HG02885 (cell line): ENCODE measurements around the gene IP6K3.

Experiments used
- ATAC-seq: cut with Tn5 transposase; IDR thresholded peaks from one replicate; pipeline ENCODE4 v1.9.1; 2021; ENCODE audit warnings: mild to moderate bottlenecking; ENCODE audit not compliant: unreplicated experiment, poor library complexity

IP6K3 gene

DNA sequence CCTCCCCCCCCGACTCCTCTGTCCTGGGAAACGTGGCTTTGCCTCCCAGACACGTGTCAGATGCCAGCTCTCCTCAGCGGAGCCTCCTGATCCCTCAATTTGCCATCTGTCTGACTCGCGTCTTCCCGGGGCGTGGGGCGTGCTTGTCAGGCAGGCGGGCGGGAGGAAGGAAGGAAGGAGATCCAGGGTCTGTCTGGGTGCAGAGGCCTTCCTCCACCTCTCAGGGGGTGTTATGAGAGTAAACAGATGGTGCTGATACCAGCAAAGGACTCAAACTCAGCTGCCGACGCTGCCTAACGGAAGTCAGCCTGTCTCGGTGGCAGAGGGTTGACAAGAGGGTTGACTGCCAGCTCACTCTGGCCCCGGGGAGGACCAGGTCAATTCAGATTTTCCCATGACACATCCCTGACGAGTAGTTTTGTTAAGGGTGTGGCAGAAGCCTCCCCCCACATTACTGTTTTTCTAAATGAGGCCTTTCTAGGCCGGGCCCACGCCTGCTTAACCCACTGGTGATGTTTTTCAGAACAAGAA lies 52.2 kb downstream of the IP6K3 start:
- no peak for ATAC-seq

DNA sequence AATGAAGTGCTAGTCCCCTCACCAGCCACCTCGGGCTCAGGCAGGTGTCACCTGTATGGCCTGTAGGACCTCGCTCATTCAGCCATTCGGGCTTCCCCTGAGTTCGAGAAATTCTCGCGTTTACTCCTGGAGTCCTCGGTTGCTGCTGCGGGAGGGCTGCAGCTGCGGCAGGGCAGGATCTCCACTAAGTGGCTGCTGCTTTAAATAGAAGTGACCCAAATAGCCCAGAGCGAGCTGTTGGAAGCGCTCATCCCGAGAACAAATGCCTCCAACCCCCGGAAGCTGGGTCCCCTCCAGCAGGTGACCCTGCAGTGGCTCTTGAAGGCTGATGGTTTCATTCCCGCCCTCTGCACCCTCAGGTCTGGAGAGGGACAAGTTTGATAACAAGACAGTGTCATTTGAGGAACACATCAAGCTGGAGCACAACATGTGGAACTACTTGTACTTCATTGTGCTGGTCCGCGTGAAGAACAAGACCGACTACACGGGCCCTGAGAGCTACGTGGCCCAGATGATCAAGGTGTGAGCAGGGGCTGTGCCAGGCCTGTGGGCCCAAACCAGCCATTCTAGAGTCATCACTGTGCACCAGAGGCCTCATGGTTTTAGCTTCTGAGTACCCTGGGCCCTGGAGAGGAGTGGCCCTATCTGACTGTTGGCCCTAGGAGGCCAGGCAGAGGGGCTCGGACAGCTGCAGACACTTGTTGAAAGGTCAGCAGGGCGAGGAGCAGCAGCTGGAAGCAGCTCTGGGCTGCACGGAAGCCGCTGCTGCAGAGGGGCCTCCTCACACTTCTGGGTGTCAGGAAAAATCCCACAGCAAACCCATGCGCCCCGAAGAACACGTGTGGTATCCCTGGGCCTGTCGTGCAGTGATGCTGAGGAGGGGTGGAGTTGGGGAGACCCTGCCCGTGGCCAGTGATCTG lies 53.3 kb downstream of the IP6K3 start:
- no peak for ATAC-seq

DNA sequence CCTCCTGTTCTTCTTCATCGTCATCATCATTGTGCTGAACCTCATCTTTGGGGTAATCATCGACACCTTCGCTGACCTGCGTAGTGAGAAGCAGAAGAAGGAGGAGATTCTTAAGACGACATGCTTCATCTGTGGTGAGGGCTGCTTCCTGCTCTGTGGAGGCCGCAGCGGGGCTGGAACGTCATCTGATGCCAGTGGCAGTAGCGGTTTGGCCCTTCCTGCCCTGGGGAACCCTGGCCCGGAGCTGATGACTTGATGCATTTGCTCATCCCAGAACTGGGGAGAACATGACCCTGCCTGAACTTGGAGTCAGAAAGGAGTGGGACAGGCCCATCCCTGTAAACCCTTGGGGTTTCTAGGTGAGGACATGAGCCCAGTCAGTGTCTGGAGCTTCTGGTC lies 53.9 kb downstream of the IP6K3 start:
- no peak for ATAC-seq

DNA sequence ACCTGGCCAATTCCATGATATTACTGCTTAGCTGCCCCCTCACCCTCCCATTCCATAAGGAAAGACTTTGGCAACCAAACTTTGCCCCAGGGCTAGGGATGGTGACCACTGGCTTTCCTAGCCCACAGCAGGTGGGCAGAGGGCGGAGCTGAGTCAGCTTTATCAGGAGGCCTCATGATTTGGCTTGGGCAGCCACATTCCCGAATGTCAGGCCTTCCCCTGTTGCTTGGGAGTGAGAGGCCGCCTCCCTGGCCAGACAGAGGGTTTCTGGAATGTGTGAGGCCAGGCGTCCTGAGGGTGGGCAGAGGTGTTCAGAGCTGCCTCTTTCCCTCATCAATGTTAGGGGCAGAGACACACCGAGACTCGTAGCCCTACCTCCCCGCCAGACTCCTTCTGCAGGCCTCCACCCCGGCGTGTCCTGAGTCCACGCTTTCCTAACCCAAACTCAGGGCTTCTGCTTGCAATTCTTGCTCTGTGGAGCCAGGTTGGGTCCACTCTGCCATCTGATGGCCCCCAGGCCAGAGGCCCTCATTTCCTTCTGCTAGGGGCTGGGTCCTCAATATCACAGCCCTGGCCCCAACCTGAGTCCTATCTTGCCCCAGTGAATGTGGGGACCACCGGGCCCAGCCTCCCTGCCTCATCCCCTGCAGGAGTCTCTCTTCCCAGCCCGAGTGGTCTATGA lies 54.5 kb downstream of the IP6K3 start:
- no peak for ATAC-seq

DNA sequence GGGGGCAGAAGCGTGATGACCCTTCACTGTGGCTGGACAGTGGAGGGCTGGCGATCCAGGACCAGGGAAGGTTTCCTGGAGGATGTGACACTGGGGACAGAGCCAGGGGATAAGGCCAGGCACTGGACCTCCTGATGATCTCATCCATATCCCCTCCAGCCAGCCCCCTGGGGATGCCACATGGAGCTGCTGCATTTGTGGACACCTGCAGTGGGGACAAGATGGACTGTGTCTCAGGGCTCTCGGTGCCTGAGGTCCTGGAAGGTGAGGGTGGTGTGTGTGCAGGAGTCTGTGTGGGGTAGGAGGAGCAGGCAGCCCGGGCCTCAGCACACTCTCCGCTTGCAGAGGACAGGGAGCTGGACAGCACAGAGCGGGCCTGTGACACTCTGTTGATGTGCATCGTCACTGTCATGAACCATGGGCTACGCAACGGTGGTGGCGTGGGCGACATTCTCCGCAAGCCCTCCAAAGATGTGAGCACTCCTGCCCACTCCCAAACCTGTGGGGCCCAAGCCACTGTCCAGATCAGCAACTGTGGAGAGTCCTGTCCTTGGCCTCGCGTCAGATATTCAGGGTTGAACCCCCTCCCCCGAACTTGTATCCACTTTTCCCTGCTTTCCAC lies 55.1 kb downstream of the IP6K3 start:
- no peak for ATAC-seq

DNA sequence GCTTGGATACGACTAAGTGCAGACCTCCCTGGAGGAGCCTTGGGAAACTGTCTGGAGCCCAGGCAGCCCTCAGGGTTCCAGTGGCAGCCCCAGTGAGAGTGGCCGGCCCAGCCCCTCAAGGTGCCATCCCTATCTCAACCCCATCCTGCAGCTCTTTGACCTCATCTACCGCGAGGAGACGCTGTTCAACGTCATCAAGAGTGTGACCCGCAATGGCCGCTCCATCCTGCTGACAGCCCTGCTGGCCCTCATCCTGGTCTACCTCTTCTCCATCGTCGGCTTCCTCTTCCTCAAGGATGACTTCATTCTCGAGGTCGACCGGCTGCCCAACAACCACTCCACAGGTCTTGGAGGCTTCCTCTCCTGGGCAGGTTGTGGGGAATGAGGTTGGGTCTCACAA lies 55.9 kb downstream of the IP6K3 start:
- no peak for ATAC-seq

DNA sequence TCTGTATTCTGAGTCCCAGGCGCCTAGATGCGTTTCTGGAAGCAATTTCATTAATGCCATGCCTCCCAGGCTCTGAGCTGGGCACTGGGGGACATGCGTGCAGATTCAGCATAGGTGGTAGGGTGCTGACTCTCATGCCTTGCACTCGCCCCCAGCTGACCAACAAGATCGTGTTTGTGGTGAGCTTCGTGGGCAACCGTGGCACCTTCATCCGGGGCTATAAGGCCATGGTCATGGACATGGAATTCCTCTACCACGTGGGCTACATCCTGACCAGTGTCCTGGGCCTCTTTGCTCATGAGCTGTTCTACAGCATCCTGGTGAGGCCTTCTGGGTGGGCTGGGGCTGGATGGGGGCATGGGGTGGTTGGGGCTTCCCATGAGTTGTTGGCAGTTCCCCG lies 56.8 kb downstream of the IP6K3 start:
- no peak for ATAC-seq

DNA sequence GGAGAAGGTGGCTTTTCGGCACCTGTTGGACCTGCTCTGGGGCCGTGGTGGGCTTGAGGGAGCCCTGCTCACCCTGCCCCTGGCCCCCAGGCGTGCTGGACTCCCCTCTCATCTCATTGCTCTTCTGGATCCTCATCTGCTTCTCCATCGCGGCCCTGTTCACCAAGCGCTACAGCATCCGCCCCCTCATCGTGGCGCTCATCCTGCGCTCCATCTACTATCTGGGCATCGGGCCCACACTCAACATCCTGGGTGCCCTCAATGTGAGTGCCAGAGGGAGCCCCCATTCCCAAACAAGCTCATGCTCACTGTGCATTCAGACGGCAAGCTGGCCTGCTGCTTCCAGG lies 57.6 kb downstream of the IP6K3 start:
- ATAC-seq = no peak

DNA sequence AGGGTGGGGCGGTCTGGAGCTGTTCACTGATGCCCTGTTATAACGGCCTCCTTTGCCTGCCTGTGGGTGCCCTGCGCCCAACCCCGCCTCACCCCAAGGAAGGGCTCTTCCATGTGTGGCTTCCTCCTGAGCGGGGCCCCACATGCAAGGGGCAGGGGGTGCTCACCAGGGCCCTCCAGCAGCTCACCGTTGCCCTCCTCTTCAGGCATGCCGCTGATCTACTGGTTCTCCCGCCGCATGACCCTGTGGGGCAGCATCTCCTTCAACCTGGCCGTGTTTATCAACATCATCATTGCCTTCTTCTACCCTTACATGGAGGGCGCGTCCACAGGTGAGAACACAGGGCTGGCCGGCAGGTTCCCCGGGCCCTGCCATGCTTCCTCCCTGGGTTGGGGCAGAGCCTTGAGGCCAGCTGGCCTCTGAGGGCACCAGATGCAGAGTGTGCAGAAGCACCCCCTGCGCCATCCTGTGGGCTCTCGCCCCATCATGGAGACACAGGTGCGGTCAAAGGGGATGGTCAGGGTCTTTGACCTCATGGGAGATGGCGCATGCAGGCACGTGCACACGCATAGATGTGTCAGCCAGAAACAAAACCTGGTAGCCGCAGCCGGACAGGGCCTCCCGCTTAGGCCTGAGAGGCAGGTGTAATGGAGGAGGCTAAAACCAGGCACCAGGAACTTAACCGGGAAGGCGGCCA lies 58.1 kb downstream of the IP6K3 start:
- no peak for ATAC-seq

DNA sequence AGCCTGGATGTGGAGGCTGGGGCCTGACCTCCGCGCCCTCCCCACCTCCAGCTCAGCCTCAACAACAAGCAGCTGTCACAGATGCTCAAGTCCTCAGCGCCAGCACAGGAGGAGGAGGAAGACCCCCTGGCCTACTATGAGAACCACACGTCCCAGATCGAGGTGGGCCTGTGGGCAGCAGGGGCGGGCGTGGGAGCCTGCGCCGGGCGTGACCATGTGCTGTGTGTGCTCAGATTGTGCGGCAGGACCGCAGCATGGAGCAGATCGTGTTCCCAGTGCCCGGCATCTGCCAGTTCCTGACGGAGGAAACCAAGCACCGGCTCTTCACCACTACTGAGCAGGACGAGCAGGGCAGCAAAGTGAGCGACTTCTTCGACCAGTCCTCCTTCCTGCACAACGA lies 58.7 kb downstream of the IP6K3 start:
- ATAC-seq = no peak

DNA sequence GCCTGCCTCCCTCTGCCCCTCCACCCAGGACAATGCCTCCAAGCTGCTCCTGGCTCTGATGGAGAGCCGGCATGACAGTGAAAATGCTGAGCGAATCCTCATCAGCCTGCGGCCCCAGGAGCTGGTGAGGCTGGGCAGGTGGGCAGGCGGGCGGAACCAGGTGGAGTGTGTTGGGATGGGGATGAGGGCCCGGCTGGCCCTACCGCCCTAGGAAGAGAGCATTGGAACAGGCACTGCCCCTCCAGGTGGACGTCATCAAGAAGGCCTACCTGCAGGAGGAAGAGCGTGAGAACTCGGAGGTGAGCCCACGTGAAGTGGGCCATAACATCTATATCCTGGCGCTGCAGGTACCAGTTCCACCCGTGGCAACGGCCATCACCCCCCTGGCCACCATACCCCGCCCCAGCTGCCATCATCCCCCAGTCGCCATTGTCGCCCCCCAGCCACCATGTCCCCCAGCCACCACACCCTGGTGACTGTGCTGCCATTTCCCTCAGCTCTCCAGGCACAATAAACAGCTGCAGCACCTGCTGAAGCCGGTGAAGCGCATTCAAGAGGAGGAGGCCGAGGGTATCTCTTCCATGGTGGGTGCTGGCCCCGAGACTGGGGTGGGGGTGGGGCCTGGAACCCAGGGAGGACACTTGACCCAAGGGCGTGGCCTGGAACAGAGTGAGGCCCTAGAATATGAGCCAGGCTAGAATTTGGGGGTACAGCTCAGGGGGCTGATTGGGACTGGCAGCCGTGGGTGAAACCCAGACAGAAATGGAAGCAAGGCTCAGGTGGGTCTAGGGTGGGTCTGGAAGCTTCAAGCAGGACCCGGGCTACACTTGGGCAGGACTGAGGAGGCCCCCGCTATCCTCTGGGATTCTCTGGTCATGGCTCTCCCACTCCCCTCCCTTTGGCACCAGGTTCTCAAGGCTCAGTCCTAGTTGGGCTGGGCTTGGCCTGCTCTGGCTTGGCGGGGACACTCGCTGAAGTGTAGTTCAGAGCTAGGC lies 59.4 kb downstream of the IP6K3 start:
- no peak for ATAC-seq

DNA sequence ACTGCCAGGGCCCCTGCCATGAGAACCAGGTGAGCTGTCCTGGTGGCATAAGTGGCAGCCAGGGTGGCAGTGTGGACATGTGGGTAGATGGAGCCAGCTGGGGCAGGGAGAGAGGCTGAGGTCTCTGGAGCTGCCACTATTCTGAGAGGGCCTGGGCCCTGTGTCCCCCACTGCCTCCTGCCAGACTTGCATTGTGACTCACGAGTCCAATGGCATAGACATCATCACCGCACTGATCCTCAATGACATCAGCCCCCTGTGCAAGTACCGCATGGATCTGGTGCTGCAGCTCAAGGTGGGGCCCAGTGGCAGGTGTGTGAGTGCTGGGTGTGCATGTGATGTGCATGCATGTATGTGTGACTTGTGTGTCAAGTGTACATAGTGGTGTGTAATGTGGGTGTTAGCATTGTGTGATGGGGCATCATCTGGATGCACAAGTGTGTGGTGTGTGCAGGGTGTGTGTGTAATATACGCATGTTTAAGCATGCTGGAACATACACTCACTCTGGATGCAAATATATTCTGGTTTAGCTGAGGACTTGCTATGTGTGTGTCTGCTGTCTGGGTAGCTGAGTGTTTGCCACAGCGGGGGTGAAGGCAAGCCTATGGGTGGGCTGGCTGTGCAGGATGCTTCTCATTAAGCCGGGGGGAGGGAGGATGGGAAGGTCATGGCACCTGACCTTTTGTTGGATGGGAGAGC lies 60.3 kb downstream of the IP6K3 start:
- no peak for ATAC-seq

DNA sequence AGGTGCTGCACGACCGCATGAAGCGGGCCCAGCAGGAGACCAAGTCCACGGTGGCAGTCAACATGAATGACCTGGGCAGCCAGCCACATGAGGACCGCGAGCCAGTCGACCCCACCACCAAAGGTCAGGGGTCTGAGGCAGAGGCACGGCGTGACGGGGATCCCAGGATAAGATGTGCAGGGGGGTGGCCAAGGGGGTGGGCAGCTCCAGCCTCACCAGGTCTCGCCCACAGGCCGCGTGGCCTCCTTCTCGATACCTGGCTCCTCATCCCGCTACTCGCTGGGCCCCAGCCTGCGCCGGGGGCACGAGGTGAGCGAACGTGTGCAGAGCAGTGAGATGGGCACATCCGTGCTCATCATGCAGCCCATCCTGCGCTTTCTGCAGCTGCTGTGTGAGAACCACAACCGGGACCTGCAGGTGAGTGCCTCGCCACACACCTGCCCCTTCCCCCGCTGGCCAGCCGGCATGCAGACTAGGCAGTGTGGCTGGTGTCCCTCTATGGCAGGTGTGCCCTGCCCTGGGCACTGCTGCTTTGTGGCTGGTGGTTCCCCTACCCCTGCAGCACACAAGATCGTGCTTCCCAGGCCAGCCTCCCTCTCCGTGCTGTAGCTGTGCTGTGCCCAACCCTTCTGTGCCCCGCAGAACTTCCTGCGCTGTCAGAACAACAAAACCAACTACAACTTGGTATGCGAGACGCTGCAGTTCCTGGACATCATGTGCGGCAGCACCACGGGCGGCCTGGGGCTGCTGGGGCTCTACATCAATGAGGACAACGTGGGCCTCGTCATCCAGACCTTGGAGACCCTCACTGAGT lies 61.1 kb downstream of the IP6K3 start:
- no peak for ATAC-seq

DNA sequence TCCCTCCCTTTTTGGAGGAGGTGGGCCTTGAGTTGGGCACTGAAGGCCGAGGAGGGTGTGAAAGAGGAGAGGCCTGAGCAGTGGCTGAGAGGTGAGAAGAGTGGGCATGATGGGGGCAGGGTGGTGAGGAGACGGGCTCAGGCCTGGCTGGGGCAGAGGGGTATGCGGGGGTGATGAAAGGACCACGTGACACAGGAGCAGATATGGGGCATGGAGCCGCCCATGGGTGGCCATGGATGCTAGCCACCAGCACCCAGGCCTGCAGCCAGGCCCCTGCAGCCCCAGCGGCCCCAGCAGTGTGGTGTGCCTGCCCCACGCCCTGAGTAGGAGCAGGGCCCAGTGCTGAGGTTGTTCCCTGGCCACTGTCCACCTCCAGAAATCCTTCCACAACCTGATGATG lies 61.7 kb downstream of the IP6K3 start:
- ATAC-seq = no peak

DNA sequence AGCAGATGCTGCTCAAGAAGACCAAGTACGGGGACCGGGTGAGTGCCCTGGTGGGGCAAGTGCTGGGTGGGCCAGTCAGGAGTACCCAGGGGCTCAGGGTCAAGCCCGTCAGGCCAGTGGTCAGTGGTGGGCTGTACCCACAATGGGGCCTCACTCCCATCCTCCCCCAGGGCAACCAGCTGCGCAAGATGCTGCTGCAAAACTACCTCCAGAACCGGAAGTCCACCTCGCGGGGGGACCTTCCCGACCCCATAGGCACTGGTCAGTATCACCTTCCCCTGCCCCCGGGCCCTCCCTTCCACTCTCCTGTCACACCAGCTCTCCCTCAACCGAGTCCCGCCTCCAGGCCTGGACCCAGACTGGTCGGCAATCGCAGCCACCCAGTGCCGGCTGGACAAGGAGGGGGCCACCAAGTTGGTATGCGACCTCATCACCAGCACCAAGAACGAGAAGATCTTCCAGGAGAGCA lies 62.2 kb downstream of the IP6K3 start:
- ATAC-seq = no peak

DNA sequence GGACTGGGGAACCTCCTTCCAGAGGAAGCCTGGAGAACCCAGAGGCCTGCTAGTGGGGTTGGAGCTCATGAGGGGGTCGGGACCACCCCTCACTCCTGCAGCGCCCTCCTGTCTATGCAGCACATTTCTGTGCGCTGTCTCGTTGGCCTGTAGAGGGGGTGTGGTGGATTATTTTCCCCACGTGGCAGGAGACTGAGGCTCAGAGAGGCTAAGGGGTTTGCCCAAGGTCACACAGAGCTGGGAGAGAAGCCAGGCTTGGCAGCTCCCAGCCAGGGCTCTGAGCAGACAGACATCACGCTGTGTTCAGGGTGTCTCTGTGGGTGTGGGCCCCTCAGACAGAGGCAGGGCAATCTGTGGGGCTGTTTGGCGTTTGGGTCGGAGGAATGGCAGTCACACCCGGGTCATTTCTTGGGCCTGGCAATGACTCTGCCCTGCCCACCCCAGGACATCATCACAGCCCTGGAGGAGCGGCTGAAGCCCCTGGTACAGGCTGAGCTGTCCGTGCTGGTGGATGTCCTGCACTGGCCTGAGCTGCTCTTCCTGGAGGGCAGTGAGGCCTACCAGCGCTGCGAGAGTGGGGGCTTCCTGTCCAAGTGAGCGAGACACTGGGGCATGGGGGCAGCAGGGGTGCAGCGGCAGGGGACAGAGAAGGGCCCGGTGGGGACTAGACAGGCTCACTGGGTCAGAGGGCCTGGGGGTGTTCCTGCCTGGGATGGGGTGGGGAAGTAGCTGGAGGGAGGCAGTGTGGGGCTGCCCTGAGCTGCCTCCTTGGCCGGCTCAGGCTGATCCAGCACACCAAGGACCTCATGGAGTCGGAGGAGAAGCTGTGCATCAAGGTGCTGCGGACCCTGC lies 62.9 kb downstream of the IP6K3 start:
- ATAC-seq = no peak

DNA sequence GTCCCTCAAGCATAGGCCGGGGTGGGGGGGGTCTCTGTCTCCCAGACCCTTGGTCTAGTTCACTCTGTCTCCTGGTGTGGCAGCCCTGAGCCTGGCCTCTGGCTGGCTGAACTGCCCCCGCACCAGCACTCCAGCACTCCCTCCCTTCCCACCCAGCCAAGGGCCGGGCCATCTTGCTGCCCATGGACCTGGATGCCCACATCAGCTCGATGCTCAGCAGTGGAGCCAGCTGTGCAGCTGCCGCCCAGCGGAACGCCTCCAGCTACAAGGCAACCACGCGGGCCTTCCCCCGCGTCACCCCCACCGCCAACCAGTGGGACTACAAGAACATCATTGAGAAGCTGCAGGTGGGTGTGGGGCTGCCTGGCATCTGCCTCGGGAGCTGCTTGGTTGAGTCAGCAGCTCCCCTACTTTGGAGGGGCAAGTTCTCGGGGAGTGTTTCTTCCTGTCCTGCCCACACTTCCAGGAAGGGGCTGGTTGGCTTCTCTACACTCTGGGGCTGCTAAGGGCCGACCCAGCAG lies 63.6 kb downstream of the IP6K3 start:
- ATAC-seq = no peak
